Uterus (tissue), 2 donors: ENCODE data around the gene UBE4B.

ENCODE experiments used
- CTCF ChIP-seq, 4 experiments: fragments of 200-600 bp in 2 of 4; fragments of 450-650 bp in 2 of 4; sonication (generic) in 2 of 4; IDR thresholded peaks; one replicate each; pipeline ENCODE4 v1.5.1; 2016 to 2019; ENCODE audit warnings: antibody characterized with exemption in 4 of 4, mild to moderate bottlenecking in 2 of 4, moderate library complexity in 1 of 4
- POLR2A ChIP-seq, 2 donors: fragments of 450-650 bp; IDR thresholded peaks; one replicate each; pipeline ENCODE4 v1.6.1; 2016; ENCODE audit warnings: antibody characterized with exemption in 2 of 2, mild to moderate bottlenecking in 1 of 2, moderate library complexity in 1 of 2

DNA sequence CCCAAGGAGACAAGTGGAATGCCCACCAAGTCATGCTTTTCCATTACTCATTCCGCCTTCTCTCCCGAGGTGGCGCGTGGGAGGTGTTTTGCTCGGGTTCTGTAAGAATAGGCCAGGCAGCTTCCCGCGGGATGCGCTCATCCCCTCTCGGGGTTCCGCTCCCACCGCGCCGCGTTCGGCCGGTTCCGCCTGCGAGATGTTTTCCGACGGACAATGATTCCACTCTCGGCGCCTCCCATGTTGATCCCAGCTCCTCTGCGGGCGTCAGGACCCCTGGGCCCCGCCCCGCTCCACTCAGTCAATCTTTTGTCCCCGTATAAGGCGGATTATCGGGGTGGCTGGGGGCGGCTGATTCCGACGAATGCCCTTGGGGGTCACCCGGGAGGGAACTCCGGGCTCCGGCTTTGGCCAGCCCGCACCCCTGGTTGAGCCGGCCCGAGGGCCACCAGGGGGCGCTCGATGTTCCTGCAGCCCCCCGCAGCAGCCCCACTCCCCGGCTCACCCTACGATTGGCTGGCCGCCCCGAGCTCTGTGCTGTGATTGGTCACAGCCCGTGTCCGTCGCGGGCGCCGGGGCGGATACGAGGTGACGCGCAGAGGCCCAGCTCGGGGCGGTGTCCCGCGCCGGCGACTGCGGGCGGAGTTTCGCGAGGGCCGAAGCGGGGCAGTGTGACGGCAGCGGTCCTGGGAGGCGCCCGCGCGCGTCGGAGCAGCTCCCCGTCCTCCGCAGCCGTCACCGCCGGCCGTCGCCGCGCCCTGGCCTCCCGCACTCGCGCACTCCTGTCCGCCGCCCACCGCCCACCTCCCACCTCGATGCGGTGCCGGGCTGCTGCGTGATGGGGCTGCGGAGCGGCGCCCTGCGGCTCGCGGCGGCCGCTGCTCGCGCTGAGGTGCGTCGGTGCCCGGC is 177.4 kb downstream of the UBE4B start, which contains the start of gene KIF1B:
- peak; percentile 97 to 99 (median 98) for TF ChIP-seq CTCF (IDR thresholded peaks at IDR 0.05)
- TF ChIP-seq POLR2A (IDR thresholded peaks at IDR 0.05): peak; percentile 99 to 100
